HTERT RPE-1 (cell line): Measurements from ENCODE around the gene OR1N1.
"Not testable (repeated sequence)": the region's sequence is repeated elsewhere in the genome, so short reads cannot be mapped to it uniquely, and the experiment has no call there.

Experiments
- in situ Hi-C: fragments of 300-500 bp; cut with MboI; formaldehyde crosslinking; loops from 4 replicates; pipeline ENCODE4 v1.14.3; 2020; ENCODE audit warnings: low sequenced_read_pairs

OR1N1 gene, protein sequence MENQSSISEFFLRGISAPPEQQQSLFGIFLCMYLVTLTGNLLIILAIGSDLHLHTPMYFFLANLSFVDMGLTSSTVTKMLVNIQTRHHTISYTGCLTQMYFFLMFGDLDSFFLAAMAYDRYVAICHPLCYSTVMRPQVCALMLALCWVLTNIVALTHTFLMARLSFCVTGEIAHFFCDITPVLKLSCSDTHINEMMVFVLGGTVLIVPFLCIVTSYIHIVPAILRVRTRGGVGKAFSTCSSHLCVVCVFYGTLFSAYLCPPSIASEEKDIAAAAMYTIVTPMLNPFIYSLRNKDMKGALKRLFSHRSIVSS

GRCh38 chr9:122527193-122527592, at the start of gene OR1N1:
Gene OR1N1 (minus strand): TSS chr9:122527293. CDS start chr9:122527293, 0 bp downstream.
- in situ Hi-C loops = no loop called here

- in situ Hi-C loops = no loop called here
These were observed 45.4 kb upstream of the OR1N1 start for GRCh38 chr9:122572456-122572855.

DNA sequence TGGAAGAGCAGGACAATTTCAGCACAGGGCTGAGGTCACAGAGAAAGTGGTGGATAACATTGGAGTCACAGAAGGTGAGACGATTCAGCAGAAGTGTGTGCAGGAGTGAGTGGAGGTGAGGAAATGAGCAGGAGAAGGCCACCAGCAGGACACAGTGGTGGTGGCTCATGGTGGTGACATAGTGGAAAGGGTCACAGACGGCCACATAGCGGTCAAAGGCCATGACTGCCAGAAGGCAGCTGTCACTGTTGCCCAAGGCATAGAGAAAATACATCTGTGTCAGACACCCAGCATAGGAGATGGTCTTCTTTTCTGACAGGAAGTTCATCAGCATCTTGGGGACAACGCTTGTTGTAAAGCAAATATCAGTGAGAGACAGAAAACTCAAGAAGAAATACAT, 40.8 kb upstream of the OR1N1 start:
- in situ Hi-C loops = no loop called here

DNA sequence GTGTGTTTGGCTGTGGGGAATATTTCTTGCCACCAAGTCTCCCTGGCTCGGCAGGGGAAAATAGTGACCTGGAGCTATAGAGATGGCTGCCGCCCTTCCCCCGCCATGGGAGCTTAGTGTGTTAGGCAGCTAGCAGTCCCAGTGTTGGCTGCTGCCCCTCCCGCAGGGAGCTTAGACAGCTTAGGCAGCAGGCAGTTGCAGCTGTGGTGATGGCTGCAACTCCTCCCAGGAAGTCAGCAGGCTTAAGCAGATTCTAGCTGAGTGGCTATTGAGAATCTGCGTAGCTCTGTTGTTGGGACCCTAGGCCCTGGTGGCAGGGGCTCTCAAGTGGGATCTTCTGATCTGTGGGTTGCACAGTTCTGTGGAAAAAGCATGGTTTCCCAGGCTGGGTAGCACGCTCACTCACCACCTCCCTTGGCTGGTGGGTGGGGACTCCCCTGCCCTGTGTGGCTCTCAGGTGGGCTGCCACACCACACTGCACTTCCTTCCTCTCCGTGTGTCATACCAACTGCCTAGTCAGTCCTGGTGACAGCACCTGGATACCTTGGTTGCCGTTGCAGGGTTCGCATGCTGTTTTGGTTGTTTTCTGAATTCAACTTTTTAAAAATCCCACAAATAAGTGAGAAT, 35.2 kb upstream of the OR1N1 start:
- in situ Hi-C loops = no loop called here

DNA sequence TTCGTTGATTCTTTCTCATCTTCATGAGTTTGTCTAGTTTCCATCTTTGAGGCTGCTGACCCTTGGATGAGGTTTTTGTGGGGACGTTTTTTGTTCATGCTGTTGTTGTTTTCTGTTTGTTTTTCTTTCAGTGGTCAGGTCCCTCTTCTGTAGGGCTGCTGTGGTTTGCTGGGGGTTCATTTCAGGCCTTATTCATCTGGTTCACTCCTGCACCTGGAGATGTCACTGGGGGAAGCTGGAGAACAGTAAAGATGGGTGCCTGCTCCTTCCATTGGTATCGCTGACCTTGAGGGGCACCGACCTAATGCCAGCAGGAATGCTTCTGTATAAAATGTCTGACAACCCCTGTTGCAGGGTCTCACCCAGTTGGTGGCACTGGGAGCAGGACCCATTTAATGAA, 34.4 kb upstream of the OR1N1 start:
- in situ Hi-C loops = no loop called here

DNA sequence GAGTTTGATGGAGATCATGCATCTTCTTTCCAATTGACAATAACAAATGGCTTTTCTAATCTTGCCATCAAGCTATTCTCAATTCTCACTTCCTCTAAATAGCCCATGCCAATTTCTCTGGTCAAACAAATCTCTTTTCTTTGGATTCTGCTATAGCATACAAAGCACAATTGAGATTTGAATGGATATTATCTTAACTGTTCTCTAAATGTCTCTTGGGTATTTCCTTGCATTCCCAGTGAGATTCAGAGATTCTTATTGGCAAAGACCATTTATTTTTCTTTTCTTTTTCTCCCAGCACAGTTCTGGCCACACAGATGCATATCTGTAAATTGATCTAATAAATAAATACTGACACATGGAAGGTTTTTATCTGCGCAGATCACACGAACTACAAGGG, 25.7 kb upstream of the OR1N1 start, which contains the start of gene OR1N2:
Gene OR1N2, plus strand, starts transcription at position 301 of the 400 bp plus-strand sequence. CDS start 100 bp downstream, outside the sequence.
- in situ Hi-C loops = no loop called here

- in situ Hi-C loops = no loop called here
These were observed 24.3 kb upstream of the OR1N1 start for GRCh38 chr9:122551371-122551770.

DNA sequence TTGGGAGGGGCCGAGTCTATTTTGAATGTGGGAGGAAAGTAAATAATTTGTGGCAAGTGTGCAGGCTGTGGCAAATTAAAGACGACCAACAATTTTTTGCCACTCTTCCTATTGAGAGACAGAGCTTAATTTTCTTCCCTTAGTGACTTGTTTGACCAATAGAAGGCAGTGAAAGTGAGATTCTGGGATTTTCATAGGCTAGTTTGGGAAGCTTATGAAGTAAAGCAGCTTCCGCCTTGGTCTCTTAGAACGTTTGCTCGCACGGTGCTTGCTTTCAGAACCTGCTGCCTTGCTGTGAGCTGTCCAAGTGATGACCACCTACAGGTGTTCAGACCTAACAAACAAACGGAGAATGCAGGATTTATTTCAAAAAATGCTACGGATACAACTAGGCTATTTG, 19.1 kb upstream of the OR1N1 start:
- in situ Hi-C loops = no loop called here

GRCh38 chr9:122538757-122539156, 11.7 kb upstream of the OR1N1 start:
- in situ Hi-C loops = no loop called here

DNA sequence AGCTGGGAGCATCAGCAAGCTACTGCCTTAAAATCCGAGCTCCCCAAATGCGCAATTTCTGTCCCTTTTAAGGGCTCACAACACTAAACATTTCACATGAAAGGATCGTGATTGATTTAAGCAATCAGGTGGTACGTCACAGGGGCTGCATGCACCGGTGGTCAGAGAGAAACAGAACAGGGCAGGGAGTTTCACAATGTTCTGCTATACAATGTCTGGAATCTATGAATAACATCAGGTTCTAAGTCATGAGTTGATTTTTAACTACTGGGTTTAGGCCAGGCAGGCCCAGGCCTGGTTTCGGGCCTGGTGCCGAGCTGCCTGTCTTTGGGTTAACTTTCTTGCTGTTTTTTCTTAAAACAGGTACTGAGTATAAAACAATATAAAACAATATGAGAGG, 10.0 kb upstream of the OR1N1 start:
- in situ Hi-C loops = not testable (repeated sequence)

- in situ Hi-C loops = no loop called here
These were observed 9.0 kb upstream of the OR1N1 start for GRCh38 chr9:122536134-122536533.

DNA sequence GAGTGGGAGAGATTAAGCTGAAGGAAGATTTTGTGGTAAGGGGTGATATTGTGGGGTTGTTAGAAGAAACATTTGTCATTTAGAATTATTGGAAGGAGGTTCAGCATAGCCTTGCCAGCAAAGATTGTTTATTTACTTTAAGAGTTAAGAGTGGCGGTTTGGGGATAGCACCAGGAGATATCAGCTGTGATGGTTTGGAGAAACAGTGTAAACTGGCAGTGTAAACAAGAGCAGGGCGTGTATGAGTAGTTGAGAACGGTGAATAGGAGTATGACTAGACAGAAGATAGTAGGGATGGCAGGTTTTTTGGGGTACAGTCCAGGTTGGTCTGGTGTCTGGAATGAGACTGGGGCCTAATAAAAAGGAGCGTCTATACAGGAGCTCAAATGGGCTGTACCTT, 4.1 kb upstream of the OR1N1 start:
- in situ Hi-C loops = not testable (repeated sequence)

DNA sequence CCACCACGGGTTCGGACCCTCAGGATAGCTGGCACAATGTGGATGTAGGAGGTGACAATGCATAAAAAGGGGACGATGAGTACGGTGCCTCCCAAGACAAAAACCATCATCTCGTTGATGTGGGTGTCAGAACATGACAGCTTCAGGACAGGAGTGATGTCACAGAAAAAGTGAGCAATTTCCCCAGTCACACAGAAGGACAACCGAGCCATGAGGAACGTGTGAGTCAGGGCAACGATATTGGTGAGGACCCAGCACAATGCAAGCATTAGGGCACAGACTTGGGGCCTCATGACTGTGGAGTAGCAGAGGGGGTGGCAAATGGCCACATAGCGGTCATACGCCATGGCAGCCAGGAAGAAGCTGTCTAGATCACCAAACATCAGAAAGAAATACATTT, 491 bp downstream of the OR1N1 start:
- in situ Hi-C loops = no loop called here

DNA sequence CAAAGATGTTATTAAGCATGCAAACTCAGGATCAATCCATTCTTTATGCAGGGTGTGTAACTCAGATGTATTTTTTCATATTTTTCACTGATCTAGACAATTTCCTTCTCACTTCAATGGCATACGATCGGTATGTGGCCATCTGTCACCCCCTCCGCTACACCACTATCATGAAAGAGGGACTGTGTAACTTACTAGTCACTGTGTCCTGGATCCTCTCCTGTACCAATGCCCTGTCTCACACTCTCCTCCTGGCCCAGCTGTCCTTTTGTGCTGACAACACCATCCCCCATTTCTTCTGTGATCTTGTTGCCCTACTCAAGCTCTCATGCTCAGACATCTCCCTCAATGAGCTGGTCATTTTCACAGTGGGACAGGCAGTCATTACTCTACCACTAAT, 7.7 kb downstream of the OR1N1 start:
- in situ Hi-C loops = no loop called here

- in situ Hi-C loops = no loop called here
These were observed 8.3 kb downstream of the OR1N1 start, which contains the start of gene OR1J4 for GRCh38 chr9:122518841-122519240. Gene OR1J4 (plus strand): TSS chr9:122519141. CDS start chr9:122519141, 0 bp downstream.

DNA sequence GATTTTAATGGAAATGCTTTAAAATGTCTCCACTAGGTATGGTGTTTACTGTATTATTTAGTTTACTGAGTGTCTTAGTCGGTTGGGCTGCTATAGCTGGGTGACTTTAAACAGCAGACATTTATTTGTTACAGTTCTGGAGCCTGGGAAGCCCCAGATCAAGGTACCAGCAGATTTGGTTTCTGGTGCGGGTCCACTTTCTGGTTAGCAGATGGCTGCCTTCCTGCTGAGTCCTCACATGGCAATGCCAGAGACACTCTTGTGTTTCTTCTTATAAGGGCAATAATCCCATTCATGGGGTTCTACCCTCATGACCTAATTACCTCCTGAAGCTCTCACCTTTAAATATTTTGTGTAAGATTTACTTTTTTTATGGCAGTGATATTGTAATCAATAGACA, 8.9 kb downstream of the OR1N1 start:
- in situ Hi-C loops = no loop called here

DNA sequence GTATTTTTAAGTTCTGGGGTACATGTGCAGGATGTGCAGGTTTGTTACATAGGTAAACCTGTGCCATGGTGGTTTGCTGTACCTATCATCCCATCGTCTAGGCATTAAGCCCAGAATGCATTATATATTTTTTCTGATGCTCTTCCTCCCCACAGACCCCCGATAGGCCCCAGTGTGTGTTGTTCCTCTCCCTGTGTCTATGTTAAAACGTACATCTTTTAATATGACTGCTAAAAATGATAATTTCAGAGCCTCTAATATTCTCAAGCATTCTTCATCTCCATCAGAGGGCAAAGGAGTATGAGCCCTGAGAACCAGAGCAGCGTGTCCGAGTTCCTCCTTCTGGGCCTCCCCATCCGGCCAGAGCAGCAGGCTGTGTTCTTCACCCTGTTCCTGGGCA, 16.6 kb downstream of the OR1N1 start, which contains the start of gene OR1J2:
Gene OR1J2, plus strand, starts transcription at position 301 of the 400 bp plus-strand sequence. Its CDS starts 0 bp downstream, at position 301.
- in situ Hi-C loops = no loop called here

- in situ Hi-C loops = no loop called here
These were observed 20.1 kb downstream of the OR1N1 start for GRCh38 chr9:122506964-122507363.

GRCh38 chr9:122498883-122499288, 28.2 kb downstream of the OR1N1 start:
- in situ Hi-C loops = no loop called here

DNA sequence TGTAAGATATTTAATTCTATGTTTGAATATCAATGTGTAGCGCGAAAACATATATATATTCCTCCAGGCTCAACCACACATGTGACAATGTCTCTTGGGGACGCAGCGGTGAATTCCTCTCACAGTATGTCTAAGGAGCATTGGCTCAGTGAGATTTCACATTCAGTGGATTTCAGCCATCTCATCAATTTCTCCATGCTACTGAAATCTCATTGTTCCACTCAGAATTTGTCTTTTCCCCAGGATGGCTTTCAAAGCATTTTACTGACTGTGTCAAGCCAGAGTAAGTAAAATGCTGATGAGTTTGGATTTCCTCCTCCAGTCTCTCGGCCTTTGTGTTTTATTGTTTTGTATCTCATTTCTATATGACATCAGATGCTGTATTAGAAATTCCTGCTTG, 48.0 kb downstream of the OR1N1 start:
- in situ Hi-C loops = no loop called here

DNA sequence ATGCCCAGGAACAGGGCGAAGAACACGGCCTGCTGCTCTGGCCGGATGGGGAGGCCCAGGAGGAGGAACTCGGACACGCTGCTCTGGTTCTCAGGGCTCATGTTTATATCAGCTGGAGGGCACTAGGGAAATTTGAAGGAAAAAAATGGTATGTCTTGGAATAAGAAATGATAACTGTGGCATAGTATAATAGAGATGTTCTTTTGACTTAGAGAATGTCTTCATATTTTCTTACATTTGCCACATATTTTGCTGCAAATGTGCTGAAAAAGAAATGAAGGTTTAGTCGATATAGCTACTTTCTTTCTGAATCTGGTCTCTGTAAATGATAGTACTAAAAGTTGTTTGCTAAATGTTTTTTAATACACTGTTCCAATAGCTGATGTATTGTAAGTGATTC, 49.3 kb downstream of the OR1N1 start, which contains the start of gene OR1J1:
Gene OR1J1, minus strand, starts transcription at position 101 of the 400 bp plus-strand sequence. Its CDS starts 0 bp downstream, at position 101.
- in situ Hi-C loops = no loop called here

DNA sequence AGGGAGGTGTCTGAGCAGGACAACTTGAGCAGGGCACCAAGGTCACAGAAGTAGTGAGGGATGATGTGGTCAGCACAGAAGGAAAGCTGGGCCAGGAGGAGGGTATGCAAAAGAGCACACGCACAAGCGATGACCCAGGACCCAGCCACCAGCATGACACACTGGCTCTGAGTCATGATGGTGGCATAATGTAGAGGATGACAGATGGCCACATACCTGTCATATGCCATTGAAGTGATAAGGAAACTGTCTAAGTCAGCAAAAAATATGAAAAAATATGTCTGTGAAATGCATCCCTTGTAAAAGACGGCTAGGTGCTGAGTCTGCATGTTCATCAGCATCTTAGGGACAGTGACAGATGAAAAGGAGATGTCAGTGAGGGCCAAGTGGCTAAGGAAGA, 49.7 kb downstream of the OR1N1 start:
- in situ Hi-C loops = no loop called here
